Measurements from ENCODE around the gene ENPP7.

Gene ENPP7

GRCh38 chr17:79732804-79733691 is 2.3 kb downstream of the ENPP7 start:
- no peak overlapping the region for H3K4me3 ChIP-seq (ENCODE audit: low read depth, low read length)

GRCh38 chr17:79733692-79734070 is 2.9 kb downstream of the ENPP7 start:
- TF ChIP-seq CTCF (IDR thresholded peaks at IDR 0.05; ENCODE audit: borderline replicate concordance, insufficient read depth, low read depth, low read length): no peak
- H3K4me3 ChIP-seq (ENCODE audit: low read depth, low read length): no peak overlapping the region

More at GRCh38 chr17:79732804-79733691, 2.3 kb downstream of the ENPP7 start:
- no peak for TF ChIP-seq CTCF (IDR thresholded peaks at IDR 0.05; ENCODE audit: borderline replicate concordance, insufficient read depth, low read depth, low read length)

GRCh38 chr17:79735096-79735495 is 4.4 kb downstream of the ENPP7 start:
- no peak for TF ChIP-seq CTCF (IDR thresholded peaks at IDR 0.05; ENCODE audit: borderline replicate concordance, insufficient read depth, low read depth, low read length)

GRCh38 chr17:79737046-79737921 is 6.5 kb downstream of the ENPP7 start:
- H3K4me3 ChIP-seq (ENCODE audit: low read depth, low read length): no peak overlapping the region
- TF ChIP-seq CTCF (IDR thresholded peaks at IDR 0.05; ENCODE audit: borderline replicate concordance, insufficient read depth, low read depth, low read length): no peak

More at GRCh38 chr17:79735096-79735495, 4.4 kb downstream of the ENPP7 start:
- H3K4me3 ChIP-seq (ENCODE audit: low read depth, low read length): no peak overlapping the region

GRCh38 chr17:79737922-79738578 is 7.3 kb downstream of the ENPP7 start:
- TF ChIP-seq CTCF (IDR thresholded peaks at IDR 0.05; ENCODE audit: borderline replicate concordance, insufficient read depth, low read depth, low read length): no peak
- no peak overlapping the region for H3K4me3 ChIP-seq (ENCODE audit: low read depth, low read length)

- TF ChIP-seq CTCF (IDR thresholded peaks at IDR 0.05; ENCODE audit: borderline replicate concordance, insufficient read depth, low read depth, low read length): no peak
- H3K4me3 ChIP-seq (ENCODE audit: low read depth, low read length): no peak overlapping the region
Observed at GRCh38 chr17:79738643-79739042, 7.9 kb downstream of the ENPP7 start.
